ENCODE results near the gene PRKCH.
A peak's percentile ranks its signal among the peaks of the same experiment; 100 is the strongest.

The PRKCH gene

GRCh38 chr14:61476105-61476753 lies 154.8 kb downstream of the PRKCH start:
- DNase-seq (ENCODE audit: low read depth) = no peak

DNA sequence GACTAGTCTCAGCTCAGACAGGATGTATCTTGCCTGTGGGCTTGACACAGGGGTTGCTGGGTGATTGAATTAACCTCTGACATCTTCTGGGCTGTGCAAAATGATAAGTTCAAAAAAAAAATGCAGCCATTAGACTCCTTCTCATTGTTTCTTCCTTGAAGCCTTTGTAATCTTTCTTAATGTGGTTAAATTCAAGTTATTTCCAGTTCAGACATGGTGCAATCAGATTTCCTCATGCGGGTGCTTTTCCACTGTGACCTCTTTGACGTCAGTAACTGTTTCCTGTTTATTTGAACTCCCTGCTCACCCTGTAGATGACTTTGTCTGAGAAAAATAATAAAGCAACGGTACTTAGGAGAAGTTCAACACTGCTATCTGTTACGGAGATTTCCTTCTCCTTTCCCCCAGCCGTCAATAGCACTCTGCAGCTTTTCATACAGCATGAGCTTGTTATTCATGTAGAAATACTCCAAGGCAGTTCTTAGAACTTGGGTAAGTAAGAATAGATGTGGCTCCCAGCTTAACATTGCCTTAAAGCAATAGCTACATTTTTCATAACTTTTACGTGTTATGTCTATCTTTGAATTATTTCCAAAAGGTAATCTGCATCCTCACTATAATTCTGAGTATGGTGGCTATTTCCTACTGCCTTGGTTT lies 155.5 kb downstream of the PRKCH start:
- peak; percentile 83 for DNase-seq (ENCODE audit: low read depth)

- no peak for DNase-seq (ENCODE audit: low read depth)
These were observed 156.5 kb downstream of the PRKCH start for GRCh38 chr14:61477712-61478462.

- no peak for DNase-seq (ENCODE audit: low read depth)
These were observed 157.6 kb downstream of the PRKCH start for GRCh38 chr14:61478971-61479473.

GRCh38 chr14:61479746-61480502 lies 158.5 kb downstream of the PRKCH start:
- no peak for DNase-seq (ENCODE audit: low read depth)

- DNase-seq (ENCODE audit: low read depth) = no peak
These were observed 159.4 kb downstream of the PRKCH start for GRCh38 chr14:61480704-61481285.

GRCh38 chr14:61481701-61482100 lies 160.3 kb downstream of the PRKCH start:
- no peak for DNase-seq (ENCODE audit: low read depth)

- DNase-seq (ENCODE audit: low read depth) = no peak
These were observed 161.2 kb downstream of the PRKCH start for GRCh38 chr14:61482348-61483206.

DNA sequence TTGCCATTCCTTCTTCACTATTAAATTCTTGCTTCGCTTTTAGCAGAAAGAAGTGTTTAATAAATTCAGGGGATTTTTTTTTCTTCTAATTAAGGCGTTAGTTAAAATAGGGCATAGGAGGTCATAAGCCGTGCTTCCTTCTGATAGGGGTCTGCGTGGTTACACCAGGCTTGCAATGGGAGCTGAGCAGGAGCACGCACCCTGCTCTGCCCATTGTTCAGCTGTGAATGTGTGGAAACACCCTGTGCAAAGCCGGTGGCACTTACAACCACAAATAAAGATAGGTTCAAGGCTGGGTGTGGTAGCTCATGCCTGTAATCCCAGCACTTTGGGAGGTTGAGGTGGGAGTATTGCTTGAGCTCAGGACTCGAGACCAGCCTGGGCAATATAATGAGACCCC lies 162.1 kb downstream of the PRKCH start:
- DNase-seq (ENCODE audit: low read depth) = no peak

DNA sequence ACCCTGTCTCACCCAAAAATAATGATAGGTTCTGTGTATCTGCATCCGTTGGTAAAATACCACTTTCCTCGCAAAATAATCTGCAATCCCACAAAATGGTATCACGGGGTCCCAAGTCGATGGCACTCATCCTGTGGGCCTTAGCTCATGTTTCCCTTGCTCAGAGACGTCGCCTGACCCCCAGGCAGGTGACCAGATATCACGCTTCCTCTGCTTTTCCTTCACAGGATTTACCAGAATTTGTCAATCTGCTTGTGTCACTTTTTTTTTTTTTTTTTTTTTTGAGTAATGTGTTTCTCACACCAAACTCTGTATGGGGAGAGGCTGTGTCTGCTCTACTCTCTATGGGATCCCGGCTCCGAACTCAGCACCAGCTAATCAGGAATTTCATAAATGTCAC lies 162.7 kb downstream of the PRKCH start:
- DNase-seq (ENCODE audit: low read depth) = no peak

- DNase-seq (ENCODE audit: low read depth) = no peak
These were observed 163.6 kb downstream of the PRKCH start for GRCh38 chr14:61484826-61485584.

- no peak for DNase-seq (ENCODE audit: low read depth)
These were observed 164.3 kb downstream of the PRKCH start for GRCh38 chr14:61485661-61486060.

GRCh38 chr14:61486930-61487495 lies 165.6 kb downstream of the PRKCH start:
- no peak for DNase-seq (ENCODE audit: low read depth)

DNA sequence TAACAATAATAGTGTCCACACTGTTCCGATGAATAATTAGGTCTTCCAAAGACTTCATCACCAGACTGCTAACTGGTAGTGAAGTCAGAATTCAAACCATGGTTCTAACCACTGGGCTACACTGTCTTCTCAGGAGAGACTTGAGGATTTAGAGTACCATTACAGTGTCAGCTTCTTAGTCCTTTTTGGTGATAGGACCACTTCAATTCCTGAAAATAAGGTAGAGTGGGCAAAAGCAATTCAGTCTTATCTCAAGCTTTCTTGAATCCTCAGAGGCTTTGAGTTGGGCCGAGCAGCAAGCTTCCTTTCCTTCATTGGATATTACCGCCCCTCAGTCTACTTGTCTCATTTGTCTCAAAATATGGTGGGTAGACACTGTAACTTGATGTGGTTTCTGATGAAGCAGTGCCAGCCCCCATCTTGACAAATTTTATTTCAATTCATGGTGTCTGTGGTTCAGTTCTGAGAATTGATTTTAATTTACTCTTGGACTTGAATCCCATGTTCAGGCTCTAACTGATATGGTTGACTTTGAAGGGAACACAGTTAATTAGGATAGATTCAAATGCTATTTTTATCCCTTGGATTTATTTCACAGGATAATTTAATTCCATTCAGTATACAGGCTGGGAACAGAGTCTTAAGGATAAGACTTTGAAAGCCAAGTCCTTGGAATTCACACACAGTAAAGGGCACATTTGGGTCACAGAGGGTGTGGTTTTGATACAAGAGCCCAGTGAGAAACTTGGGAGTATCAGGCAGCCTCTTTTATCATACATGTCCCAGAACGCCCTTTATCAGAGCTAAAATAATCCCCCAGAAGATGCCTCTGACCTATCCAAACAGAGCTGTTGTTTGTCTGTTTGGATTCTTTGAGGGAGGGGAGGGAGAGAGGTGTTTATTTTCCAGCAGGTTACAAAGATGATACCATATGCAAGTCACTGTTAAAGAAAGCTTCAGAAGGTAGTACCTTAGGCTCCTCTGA lies 167.3 kb downstream of the PRKCH start:
- no peak for DNase-seq (ENCODE audit: low read depth)

GRCh38 chr14:61489512-61489911 lies 168.1 kb downstream of the PRKCH start:
- no peak for DNase-seq (ENCODE audit: low read depth)

- no peak for DNase-seq (ENCODE audit: low read depth)
These were observed 168.6 kb downstream of the PRKCH start for GRCh38 chr14:61489932-61490331.

GRCh38 chr14:61491224-61491623 lies 169.8 kb downstream of the PRKCH start:
- no peak for DNase-seq (ENCODE audit: low read depth)

GRCh38 chr14:61491876-61492434 lies 170.6 kb downstream of the PRKCH start:
- DNase-seq (ENCODE audit: low read depth) = no peak

Measured in GM04503 (cell line).